Effector memory CD4-positive, alpha-beta T cell (primary cell): Measurements from ENCODE around the gene TBC1D5.
"Not testable (repeated sequence)": the region's sequence is repeated elsewhere in the genome, so short reads cannot be mapped to it uniquely, and the experiment has no call there.

ENCODE experiments used
- DNase-seq, 3 donors: peaks; one replicate each; pipeline ENCODE4 v3.0.0-alpha.2; 2020
- H3K27ac ChIP-seq: 2 replicates; pipeline ENCODE4 v1.7.0; 2013; ENCODE audit warnings: mild to moderate bottlenecking, low read length, moderate library complexity; ENCODE audit not compliant: insufficient read depth, poor library complexity, severe bottlenecking
- H3K27me3 ChIP-seq: replicated peaks from 2 replicates; pipeline ENCODE4 v1.7.0; 2013; ENCODE audit warnings: mild to moderate bottlenecking, low read length; ENCODE audit not compliant: insufficient read depth, control insufficient read depth, poor library complexity, severe bottlenecking
- H3K36me3 ChIP-seq: 2 replicates; pipeline ENCODE4 v1.7.0; 2013; ENCODE audit warnings: mild to moderate bottlenecking, low read length, moderate library complexity; ENCODE audit not compliant: control insufficient read depth, insufficient read depth
- H3K4me1 ChIP-seq: 2 replicates; pipeline ENCODE4 v1.7.0; 2013; ENCODE audit warnings: low read length, mild to moderate bottlenecking; ENCODE audit not compliant: control insufficient read depth, insufficient read depth, poor library complexity, severe bottlenecking
- H3K4me3 ChIP-seq: 2 replicates; pipeline ENCODE4 v1.7.0; 2013; ENCODE audit warnings: low read length, low read depth, mild to moderate bottlenecking; ENCODE audit not compliant: insufficient read depth, poor library complexity, severe bottlenecking
- H3K9me3 ChIP-seq: 2 replicates; pipeline ENCODE4 v1.7.0; 2013; ENCODE audit warnings: mild to moderate bottlenecking, low read length, moderate library complexity; ENCODE audit not compliant: control insufficient read depth

Gene TBC1D5

DNA sequence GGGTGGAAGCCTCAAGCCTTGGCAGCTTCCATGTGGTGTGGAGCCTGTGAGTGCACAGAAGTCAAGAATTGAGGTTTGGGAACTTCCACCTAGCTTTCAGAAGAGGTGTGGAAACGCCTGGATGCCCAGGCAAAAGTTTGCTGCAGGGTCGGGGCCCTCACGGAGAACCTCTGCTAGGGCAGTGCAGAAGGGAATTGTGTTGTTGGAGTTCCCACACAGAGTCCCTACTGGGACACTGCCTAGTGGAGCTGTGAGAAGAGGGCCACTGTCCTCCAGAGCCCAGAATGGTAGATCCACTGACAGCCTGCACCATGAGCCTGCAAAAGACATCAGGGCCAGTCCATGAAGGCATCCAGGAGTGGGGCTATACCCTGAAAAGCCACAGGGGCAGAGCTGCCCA lies 613.8 kb downstream of the TBC1D5 start:
- DNase-seq, H3K4me3 ChIP-seq, H3K36me3 ChIP-seq, H3K27me3 ChIP-seq, H3K27ac ChIP-seq, H3K9me3 ChIP-seq, H3K4me1 ChIP-seq: not testable (repeated sequence)

GRCh38 chr3:17125738-17126442 lies 616.5 kb downstream of the TBC1D5 start:
- H3K9me3 ChIP-seq = no peaks in the 10 kb centered on the region
- H3K27ac ChIP-seq = no peak overlapping the region
- no peak for DNase-seq
- no peak overlapping the region for H3K4me3 ChIP-seq
- H3K4me1 ChIP-seq = no peaks in the 10 kb centered on the region
- H3K36me3 ChIP-seq = no peaks in the 10 kb centered on the region
- no peaks in the 10 kb centered on the region for H3K27me3 ChIP-seq

- Histone ChIP-seq H3K9me3 (no peaks in the 10 kb centered on the region), H3K4me3 (no peak overlapping the region), H3K27ac (no peak overlapping the region), H3K36me3 (no peaks in the 10 kb centered on the region), H3K27me3 (no peaks in the 10 kb centered on the region), H3K4me1 (no peaks in the 10 kb centered on the region)
- no peak for DNase-seq
Measured at GRCh38 chr3:17122758-17123157, 619.7 kb downstream of the TBC1D5 start.

DNA sequence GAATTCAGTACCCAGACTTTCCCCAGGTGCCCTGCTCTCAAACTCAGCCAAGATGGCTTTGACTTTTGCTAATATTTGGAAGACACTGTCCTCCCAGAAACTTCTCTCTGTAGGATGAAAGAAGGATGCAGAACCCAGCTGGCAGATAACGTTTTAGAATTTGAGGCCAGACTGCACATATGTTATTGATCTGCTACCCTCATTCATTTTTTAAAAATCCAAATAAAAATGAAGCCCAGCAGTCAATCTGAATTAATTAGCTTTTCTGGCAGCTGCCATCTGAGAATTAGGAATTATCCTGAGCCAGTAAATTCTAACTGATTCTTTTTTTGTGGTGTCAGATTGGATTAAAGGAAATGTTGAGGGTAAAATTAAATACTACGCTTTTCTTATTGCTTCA lies 621.1 kb downstream of the TBC1D5 start:
- Histone ChIP-seq H3K36me3 (no peaks in the 10 kb centered on the region), H3K27ac (no peak overlapping the region), H3K4me3 (no peak overlapping the region), H3K9me3 (no peaks in the 10 kb centered on the region), H3K27me3 (no peaks in the 10 kb centered on the region), H3K4me1 (no peaks in the 10 kb centered on the region)
- DNase-seq = no peak

DNA sequence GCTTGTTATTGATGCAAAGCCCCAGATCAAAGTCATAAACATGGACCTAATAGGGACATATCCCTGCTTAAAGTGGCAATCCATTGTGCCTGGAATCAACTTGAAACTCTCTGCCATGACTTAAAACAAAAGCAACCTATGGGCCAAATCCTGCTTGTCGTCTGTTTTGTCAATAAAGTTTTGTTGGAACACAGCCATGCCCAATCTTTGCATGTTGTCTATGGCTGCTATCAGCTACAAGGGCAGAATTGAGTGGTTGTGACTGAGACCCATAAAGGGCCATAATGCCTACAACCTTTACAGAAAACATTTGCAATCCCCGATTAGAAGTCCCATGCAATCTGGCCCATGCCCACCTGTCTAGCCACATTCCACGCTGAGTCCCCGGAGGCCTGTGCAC lies 622.3 kb downstream of the TBC1D5 start:
- H3K27me3 ChIP-seq = no peaks in the 10 kb centered on the region
- H3K9me3 ChIP-seq = no peaks in the 10 kb centered on the region
- H3K4me1 ChIP-seq = no peaks in the 10 kb centered on the region
- no peak overlapping the region for H3K27ac ChIP-seq
- no peaks in the 10 kb centered on the region for H3K36me3 ChIP-seq
- H3K4me3 ChIP-seq = no peak overlapping the region
- no peak for DNase-seq

DNA sequence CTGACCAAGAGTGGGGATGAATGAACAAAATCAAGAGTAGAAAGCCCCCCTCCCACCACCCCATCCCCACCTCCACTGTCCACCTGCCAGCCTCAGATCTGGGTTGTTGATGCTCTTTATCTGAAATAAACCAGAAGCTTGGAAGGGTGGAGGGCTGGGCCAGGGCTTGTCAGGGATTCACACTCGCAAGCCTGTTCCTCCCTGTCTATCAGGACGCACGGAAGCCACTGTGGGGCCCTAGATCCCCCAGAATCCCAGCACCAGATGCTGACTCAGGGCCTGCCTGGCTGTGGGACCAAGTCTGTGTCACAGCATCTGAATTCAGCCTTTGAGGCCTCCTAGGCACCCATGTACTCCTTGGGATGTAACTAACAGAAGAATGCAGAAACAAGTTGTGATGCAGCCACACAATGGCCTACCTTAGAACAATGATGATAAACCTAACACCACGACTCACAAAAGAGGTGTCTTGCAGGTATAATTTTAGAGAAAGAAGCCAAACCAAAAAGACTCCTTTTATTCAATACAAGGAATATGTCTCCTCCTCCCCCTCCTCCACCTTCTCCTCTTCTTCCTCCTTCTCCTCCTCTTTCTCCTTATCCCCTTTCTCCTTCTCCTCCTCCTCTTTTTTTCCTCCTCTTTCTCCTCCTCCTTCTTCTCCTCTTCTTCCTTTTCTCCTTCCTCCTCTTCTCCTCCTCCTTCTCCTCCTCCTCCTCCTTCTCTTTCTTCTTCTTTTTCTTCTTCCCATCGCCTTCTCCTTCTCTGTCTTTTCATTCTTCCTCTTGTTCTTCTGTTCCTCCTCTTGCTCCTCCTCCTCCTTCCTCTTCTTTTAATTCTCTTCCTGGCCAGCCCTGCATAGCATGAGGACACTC lies 623.0 kb downstream of the TBC1D5 start:
- H3K4me1 ChIP-seq = no peaks in the 10 kb centered on the region
- H3K27ac ChIP-seq = no peak overlapping the region
- no peaks in the 10 kb centered on the region for H3K27me3 ChIP-seq

DNA sequence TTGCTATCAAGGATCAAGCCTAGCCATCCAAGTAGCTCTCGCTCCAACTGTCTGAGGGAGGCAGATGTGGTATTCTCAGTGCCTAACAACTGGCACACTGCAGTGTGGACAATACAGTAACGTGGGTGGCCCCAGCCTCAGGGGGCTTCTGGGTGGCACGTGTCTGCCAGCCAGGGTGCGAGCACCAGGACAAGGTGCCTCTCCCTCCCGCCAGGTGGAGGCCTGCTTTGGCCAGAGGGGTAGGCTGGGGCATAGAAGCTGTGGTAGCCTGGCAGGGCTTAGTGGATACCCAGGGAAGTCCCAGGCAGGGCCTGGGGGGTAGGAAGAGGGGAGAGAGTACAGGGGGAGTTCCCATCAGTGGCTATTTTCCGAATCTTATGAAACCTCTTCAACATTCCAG lies 623.7 kb downstream of the TBC1D5 start:
- no peaks in the 10 kb centered on the region for H3K27me3 ChIP-seq
- H3K27ac ChIP-seq = no peak overlapping the region
- no peak for DNase-seq
- H3K9me3 ChIP-seq = no peaks in the 10 kb centered on the region
- H3K4me3 ChIP-seq = no peak overlapping the region
- no peaks in the 10 kb centered on the region for H3K4me1 ChIP-seq
- H3K36me3 ChIP-seq = no peaks in the 10 kb centered on the region

More for the DNA sequence above, 623.0 kb downstream of the TBC1D5 start:
- no peak for DNase-seq
- Histone ChIP-seq H3K4me3 (no peak overlapping the region), H3K9me3 (no peaks in the 10 kb centered on the region), H3K36me3 (no peaks in the 10 kb centered on the region)

DNA sequence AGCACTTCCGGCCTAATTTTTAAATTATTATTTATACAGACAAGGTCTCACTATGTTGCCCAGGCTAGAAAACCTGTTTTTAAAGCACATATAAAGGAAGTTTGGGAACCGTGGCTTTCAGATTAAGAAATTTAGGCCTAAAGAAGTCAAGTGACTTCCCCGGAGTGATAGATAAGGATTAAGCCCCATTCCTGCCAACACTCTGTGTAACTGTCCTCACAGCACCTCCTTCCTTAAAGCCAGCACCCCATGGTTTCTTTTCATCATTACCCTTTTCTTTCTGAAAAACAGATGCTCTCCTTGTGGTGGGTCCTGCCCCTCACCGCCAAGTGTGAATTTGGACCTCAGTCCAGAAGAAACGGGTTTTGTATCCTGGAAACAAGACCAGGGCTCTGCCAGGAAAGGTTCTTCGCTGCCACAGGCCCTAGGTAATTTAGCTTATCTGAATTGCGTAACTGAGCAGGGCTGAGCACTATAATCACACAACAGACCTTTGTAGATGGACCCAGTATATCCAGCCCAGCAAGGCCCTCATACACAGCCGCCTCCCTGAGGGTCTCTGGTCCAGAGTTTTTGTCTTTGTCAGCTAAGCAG lies 626.3 kb downstream of the TBC1D5 start:
- DNase-seq = no peak
- Histone ChIP-seq H3K27me3 (no peaks in the 10 kb centered on the region), H3K36me3 (no peaks in the 10 kb centered on the region), H3K9me3 (no peaks in the 10 kb centered on the region), H3K4me3 (no peak overlapping the region), H3K4me1 (no peaks in the 10 kb centered on the region), H3K27ac (no peak overlapping the region)

DNA sequence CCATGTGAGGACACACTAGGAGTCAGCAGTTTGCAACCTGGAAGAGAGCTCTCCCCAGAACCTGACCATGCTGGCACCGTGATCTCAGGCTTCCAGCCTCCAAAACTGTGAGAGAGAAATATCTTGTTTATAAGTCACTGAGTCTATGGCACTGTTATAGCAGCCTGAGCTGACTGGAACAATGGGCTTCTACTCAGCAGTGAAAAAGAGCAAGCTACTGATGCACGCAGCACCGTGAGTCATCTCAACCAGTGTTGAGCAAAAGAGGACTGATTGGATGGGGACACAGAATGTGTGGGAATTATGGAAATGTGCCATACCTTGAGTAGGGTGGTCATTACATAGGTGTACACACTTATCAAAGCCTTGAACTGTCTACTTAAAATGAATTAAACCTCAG lies 627.2 kb downstream of the TBC1D5 start:
- H3K36me3 ChIP-seq = no peaks in the 10 kb centered on the region
- H3K9me3 ChIP-seq = no peaks in the 10 kb centered on the region
- no peaks in the 10 kb centered on the region for H3K27me3 ChIP-seq
- no peak for DNase-seq
- no peak overlapping the region for H3K4me3 ChIP-seq
- no peaks in the 10 kb centered on the region for H3K4me1 ChIP-seq
- no peak overlapping the region for H3K27ac ChIP-seq

DNA sequence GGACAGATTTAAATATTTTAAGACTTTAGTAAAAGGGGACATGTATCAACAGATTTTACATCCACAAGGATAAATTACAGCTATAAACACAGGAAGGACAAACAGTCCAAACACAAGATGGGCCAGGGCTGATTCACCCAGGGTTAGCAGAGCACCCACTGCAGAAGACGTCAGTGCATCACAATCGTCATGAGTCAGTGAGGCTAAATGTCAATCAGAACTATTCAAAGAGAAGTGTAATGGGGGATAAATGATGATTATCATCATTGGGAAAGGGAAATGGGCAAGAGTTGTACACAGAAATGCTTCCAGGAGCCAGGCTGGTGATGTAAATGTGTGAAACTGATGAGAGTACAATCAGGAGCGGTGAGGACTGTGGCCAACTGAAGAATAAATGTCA lies 630.8 kb downstream of the TBC1D5 start:
- no peaks in the 10 kb centered on the region for H3K36me3 ChIP-seq
- DNase-seq = no peak

More for the DNA sequence above, 630.8 kb downstream of the TBC1D5 start:
- no peak overlapping the region for H3K4me3 ChIP-seq
- H3K4me1 ChIP-seq = no peaks in the 10 kb centered on the region
- no peaks in the 10 kb centered on the region for H3K27me3 ChIP-seq
- no peaks in the 10 kb centered on the region for H3K9me3 ChIP-seq
- no peak overlapping the region for H3K27ac ChIP-seq
